ENCODE results near the gene OR1D5. TPM values are rescaled to one million over a fixed set of nuclear protein-coding genes. Genes with fewer than 3 reads are reported as not detected.
"Not testable (repeated sequence)": the region's sequence is repeated elsewhere in the genome, so short reads cannot be mapped to it uniquely, and the experiment has no call there.

Gene OR1D5
- total and polyA plus RNA-seq, 2 of the 8 experiments (the other 6 are each of a cell fraction or from before 2014, with no cell fraction given) = not detected

GRCh38 chr17:3054868-3055267 lies 8.5 kb downstream of the OR1D5 start:
- DNase-seq (ENCODE audit: low read depth in 1 of 2, low spot score in 2 of 2); H3K23ac ChIP-seq (ENCODE audit: insufficient read length); H2BK20ac ChIP-seq (ENCODE audit: low read length); H2AK5ac ChIP-seq (ENCODE audit: low read depth, low read length); H3K79me2 ChIP-seq (ENCODE audit: control insufficient read depth in 1 of 2, insufficient read depth in 2 of 2, low read length in 2 of 2); H2AFZ ChIP-seq (ENCODE audit: low read length); H2BK12ac ChIP-seq (ENCODE audit: low read depth, low read length); POLR2A ChIA-PET (ENCODE audit: partially characterized antibody); H3K36me3 ChIP-seq (ENCODE audit: control insufficient read depth in 2 of 4, insufficient read depth in 4 of 4, low read length in 3 of 4); H3K27me3 ChIP-seq (replicated peaks in 1 of 4; ENCODE audit: control insufficient read depth in 3 of 4, extremely low read depth in 1 of 4, insufficient read depth in 3 of 4, low read length in 3 of 4); H2BK5ac ChIP-seq (ENCODE audit: low read depth, low read length); H3K9ac ChIP-seq (replicated peaks in 1 of 4; ENCODE audit: extremely low read depth in 1 of 4, low read depth in 3 of 4, low read length in 3 of 4); H3K4me2 ChIP-seq (ENCODE audit: insufficient read depth in 1 of 2, low read depth in 2 of 2, low read length in 2 of 2); H4K8ac ChIP-seq (ENCODE audit: extremely low read depth, insufficient read depth, low read length); H3K4me3 ChIP-seq (ENCODE audit: extremely low read depth in 1 of 4, insufficient read depth in 2 of 4, low read depth in 3 of 4, low read length in 4 of 4); H3K79me1 ChIP-seq (ENCODE audit: low read depth, low read length); H3K27ac ChIP-seq (ENCODE audit: low read depth, low read length); H4K91ac ChIP-seq (replicated peaks; ENCODE audit: insufficient read length, low read length); H3K4ac ChIP-seq (replicated peaks; ENCODE audit: insufficient read length, low read depth, low read length); H2BK15ac ChIP-seq (ENCODE audit: low read length); H3K23me2 ChIP-seq (ENCODE audit: low read depth, low read length); CTCF ChIA-PET (ENCODE audit: partially characterized antibody); H4K5ac ChIP-seq (ENCODE audit: insufficient read length, low read depth, low read length); FAIRE-seq; H3K9me3 ChIP-seq (ENCODE audit: insufficient read depth in 2 of 2, low read depth in 1 of 2, low read length in 1 of 2); H3K14ac ChIP-seq (ENCODE audit: insufficient read length); H2BK120ac ChIP-seq (replicated peaks; ENCODE audit: low read depth, low read length); H4K20me1 ChIP-seq (replicated peaks in 1 of 2; ENCODE audit: control insufficient read depth in 1 of 2, insufficient read depth in 2 of 2, low read length in 2 of 2); H3K4me1 ChIP-seq (replicated peaks in 1 of 4; ENCODE audit: control insufficient read depth in 3 of 4, insufficient read depth in 4 of 4, low read length in 3 of 4); H3K18ac ChIP-seq (ENCODE audit: extremely low read depth, low read length); H3K56ac ChIP-seq (replicated peaks; ENCODE audit: insufficient read length, low read depth, low read length): not testable (repeated sequence)
- WGBS, 2 experiments (ENCODE audit: extremely low coverage in 1 of 2, insufficient coverage in 1 of 2, insufficient read length in 1 of 2, insufficient replicate concordance in 2 of 2, low coverage in 1 of 2, low lambda C conversion rate in 2 of 2, missing lambda C conversion rate in 1 of 2) = 86% methylated on average over 1 of the region's 2 CpGs; no CpG with 5 or more reads in 1 of the 2 experiments
